ENCODE measurements around the gene USH1C. TPM values are rescaled to one million over a fixed set of nuclear protein-coding genes. Genes with fewer than 3 reads are reported as not detected.
A peak's percentile ranks its signal among the peaks of the same experiment; 100 is the strongest.

The USH1C gene
- total RNA-seq, 1 donor from 2014 or later = not detected

- no peak overlapping the region for H3K27ac Mint-ChIP-seq
- H3K27me3 Mint-ChIP-seq (ENCODE audit: low read depth) = peaks cover 38% of the 10 kb centered on the region
- intact Hi-C loops (cut with micrococcal nuclease) = no loop called here
These were observed 32.6 kb downstream of the USH1C start for GRCh38 chr11:17511571-17511970.

GRCh38 chr11:17510507-17511206 lies 33.6 kb downstream of the USH1C start:
- Mint-ChIP-seq H3K36me3 (ENCODE audit: low read depth) (no peaks in the 10 kb centered on the region), H3K4me1 (ENCODE audit: low read depth) (no peaks in the 10 kb centered on the region), H3K27me3 (ENCODE audit: low read depth) (peaks cover 34% of the 10 kb centered on the region), H3K4me3 (ENCODE audit: low read depth) (no peak overlapping the region), H3K27ac (no peak overlapping the region), H3K9me3 (no peaks in the 10 kb centered on the region)
- intact Hi-C loops (cut with micrococcal nuclease) = no loop called here
- no peak for DNase-seq (ENCODE audit: low spot score)

More at GRCh38 chr11:17511571-17511970, 32.6 kb downstream of the USH1C start:
- H3K4me3 Mint-ChIP-seq (ENCODE audit: low read depth) = no peak overlapping the region
- no peaks in the 10 kb centered on the region for H3K36me3 Mint-ChIP-seq (ENCODE audit: low read depth)
- DNase-seq (ENCODE audit: low spot score) = no peak
- no peaks in the 10 kb centered on the region for H3K4me1 Mint-ChIP-seq (ENCODE audit: low read depth)
- no peaks in the 10 kb centered on the region for H3K9me3 Mint-ChIP-seq

DNA sequence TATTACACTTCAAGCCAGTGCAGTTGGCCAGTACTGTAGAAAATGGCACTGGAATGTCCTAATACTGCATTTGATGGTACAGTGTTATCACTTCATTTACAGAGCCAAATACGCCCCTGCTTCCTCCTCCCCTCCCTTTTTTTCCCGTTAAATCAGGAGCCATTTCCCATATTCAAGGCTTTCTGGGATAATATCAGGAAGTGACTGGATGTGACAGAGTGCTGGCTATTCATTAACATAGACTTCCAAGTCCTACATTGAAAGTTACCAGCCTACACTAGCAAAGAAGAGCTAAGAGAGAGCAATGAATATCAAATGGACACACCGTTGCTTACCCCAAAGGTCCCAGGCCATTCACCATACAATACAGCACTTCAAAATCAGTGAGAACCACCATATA lies 35.4 kb downstream of the USH1C start:
- no peak for DNase-seq (ENCODE audit: low spot score)
- no peak overlapping the region for H3K4me3 Mint-ChIP-seq (ENCODE audit: low read depth)
- peaks cover 28% of the 10 kb centered on the region for H3K27me3 Mint-ChIP-seq (ENCODE audit: low read depth)
- intact Hi-C loops (cut with micrococcal nuclease) = loop anchor here (10.0 kb wide), 2 partner anchors 74 to 434 kb away; partner anchors contain the start of gene RPS13
- H3K27ac Mint-ChIP-seq = no peak overlapping the region
- H3K9me3 Mint-ChIP-seq = no peaks in the 10 kb centered on the region
- no peaks in the 10 kb centered on the region for H3K4me1 Mint-ChIP-seq (ENCODE audit: low read depth)
- H3K36me3 Mint-ChIP-seq (ENCODE audit: low read depth) = no peaks in the 10 kb centered on the region

- no peaks in the 10 kb centered on the region for H3K36me3 Mint-ChIP-seq (ENCODE audit: low read depth)
These were observed 35.9 kb downstream of the USH1C start for GRCh38 chr11:17508306-17508705.

DNA sequence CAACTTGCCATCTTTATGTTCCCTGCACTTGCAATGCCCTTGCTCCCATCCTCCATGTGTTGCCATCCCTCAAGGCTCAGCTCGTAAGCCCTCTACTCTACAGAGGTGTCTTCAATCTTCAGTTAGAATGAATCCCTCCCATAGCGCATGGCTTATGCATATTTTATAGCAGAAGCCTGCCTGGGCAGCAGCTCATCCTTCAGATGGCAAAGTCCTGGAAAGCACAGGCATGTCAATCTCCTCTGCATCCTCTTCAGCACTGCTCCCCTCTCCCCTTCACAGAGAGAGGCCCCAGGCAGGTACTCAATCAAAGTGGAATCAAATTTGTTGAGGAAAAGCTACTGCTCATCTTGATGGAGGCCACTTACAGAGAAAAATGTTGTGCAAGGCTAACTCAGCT lies 36.4 kb downstream of the USH1C start:
- intact Hi-C loops (cut with micrococcal nuclease) = loop anchor here (10.0 kb wide), 2 partner anchors 73 to 433 kb away; partner anchors contain the start of gene RPS13
- Mint-ChIP-seq H3K4me3 (ENCODE audit: low read depth) (no peak overlapping the region), H3K36me3 (ENCODE audit: low read depth) (no peaks in the 10 kb centered on the region), H3K4me1 (ENCODE audit: low read depth) (no peaks in the 10 kb centered on the region), H3K27me3 (ENCODE audit: low read depth) (peaks cover 20% of the 10 kb centered on the region), H3K27ac (no peak overlapping the region), H3K9me3 (no peaks in the 10 kb centered on the region)
- no peak for DNase-seq (ENCODE audit: low spot score)

More at GRCh38 chr11:17508306-17508705, 35.9 kb downstream of the USH1C start:
- Mint-ChIP-seq H3K27me3 (ENCODE audit: low read depth) (peaks cover 25% of the 10 kb centered on the region), H3K4me1 (ENCODE audit: low read depth) (no peaks in the 10 kb centered on the region), H3K9me3 (no peaks in the 10 kb centered on the region), H3K27ac (no peak overlapping the region), H3K4me3 (ENCODE audit: low read depth) (no peak overlapping the region)
- intact Hi-C loops (cut with micrococcal nuclease) = loop anchor here (10.0 kb wide), 2 partner anchors 74 to 434 kb away; partner anchors contain the start of gene RPS13
- no peak for DNase-seq (ENCODE audit: low spot score)

DNA sequence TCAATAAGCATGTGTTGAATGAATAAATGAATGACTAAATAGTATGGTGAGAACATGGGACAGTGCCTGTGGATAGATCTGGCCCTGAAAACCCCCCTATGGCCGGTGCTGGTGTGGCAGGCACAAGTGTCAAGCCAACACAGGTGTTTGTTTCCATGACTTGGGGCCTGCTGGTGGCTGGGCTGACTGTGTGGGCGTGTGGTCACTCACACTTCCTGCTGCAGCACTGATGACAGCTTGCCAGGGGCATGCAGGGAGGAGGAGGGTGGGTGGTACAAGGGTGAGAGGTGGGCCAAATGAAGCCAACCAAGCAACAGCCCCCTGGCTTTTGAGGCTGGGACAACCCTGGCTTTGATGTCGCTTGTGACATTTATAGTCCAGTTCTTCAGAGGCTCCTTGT lies 37.3 kb downstream of the USH1C start:
- no peaks in the 10 kb centered on the region for H3K9me3 Mint-ChIP-seq
- no peaks in the 10 kb centered on the region for H3K36me3 Mint-ChIP-seq (ENCODE audit: low read depth)
- no peak overlapping the region for H3K27ac Mint-ChIP-seq
- no peak overlapping the region for H3K4me3 Mint-ChIP-seq (ENCODE audit: low read depth)
- intact Hi-C loops (cut with micrococcal nuclease) = loop anchor here (10.0 kb wide), 2 partner anchors 72 to 432 kb away; partner anchors contain the start of gene RPS13
- peaks cover 18% of the 10 kb centered on the region for H3K27me3 Mint-ChIP-seq (ENCODE audit: low read depth)
- no peak for DNase-seq (ENCODE audit: low spot score)
- H3K4me1 Mint-ChIP-seq (ENCODE audit: low read depth) = no peaks in the 10 kb centered on the region

GRCh38 chr11:17506314-17506713 lies 37.9 kb downstream of the USH1C start:
- no peak for DNase-seq (ENCODE audit: low spot score)
- H3K9me3 Mint-ChIP-seq = no peaks in the 10 kb centered on the region
- no peak overlapping the region for H3K27ac Mint-ChIP-seq
- H3K36me3 Mint-ChIP-seq (ENCODE audit: low read depth) = no peaks in the 10 kb centered on the region
- H3K27me3 Mint-ChIP-seq (ENCODE audit: low read depth) = peaks cover 16% of the 10 kb centered on the region
- H3K4me1 Mint-ChIP-seq (ENCODE audit: low read depth) = no peaks in the 10 kb centered on the region
- intact Hi-C loops (cut with micrococcal nuclease) = loop anchor here (10.0 kb wide), 2 partner anchors 72 to 432 kb away; partner anchors contain the start of gene RPS13
- no peak overlapping the region for H3K4me3 Mint-ChIP-seq (ENCODE audit: low read depth)

DNA sequence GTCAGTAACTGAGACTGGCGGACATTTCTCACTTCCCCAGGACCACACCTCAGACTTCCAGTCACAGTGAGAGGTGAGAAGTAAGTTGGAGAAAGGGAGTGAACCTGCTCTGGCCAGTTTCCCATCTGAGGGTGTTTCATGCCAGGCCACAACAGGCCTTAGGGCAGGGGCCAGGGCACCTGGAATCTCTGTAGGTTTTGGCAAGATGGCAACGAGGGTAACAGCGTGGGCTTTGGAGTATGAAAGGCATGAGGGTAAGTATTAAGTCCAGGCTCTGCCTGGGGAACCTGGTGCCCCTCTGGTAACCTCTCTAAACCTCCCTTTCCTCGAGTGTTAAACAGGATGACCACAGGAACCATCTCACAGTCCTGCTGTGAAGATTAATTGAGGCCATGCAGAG lies 39.1 kb downstream of the USH1C start:
- Mint-ChIP-seq H3K27ac (no peak overlapping the region), H3K36me3 (ENCODE audit: low read depth) (no peaks in the 10 kb centered on the region), H3K27me3 (ENCODE audit: low read depth) (peaks cover 13% of the 10 kb centered on the region), H3K4me1 (ENCODE audit: low read depth) (no peaks in the 10 kb centered on the region), H3K9me3 (no peaks in the 10 kb centered on the region), H3K4me3 (ENCODE audit: low read depth) (no peak overlapping the region)
- intact Hi-C loops (cut with micrococcal nuclease) = loop anchor here (10.0 kb wide), 2 partner anchors 70 to 430 kb away; partner anchors contain the start of gene RPS13
- no peak for DNase-seq (ENCODE audit: low spot score)

DNA sequence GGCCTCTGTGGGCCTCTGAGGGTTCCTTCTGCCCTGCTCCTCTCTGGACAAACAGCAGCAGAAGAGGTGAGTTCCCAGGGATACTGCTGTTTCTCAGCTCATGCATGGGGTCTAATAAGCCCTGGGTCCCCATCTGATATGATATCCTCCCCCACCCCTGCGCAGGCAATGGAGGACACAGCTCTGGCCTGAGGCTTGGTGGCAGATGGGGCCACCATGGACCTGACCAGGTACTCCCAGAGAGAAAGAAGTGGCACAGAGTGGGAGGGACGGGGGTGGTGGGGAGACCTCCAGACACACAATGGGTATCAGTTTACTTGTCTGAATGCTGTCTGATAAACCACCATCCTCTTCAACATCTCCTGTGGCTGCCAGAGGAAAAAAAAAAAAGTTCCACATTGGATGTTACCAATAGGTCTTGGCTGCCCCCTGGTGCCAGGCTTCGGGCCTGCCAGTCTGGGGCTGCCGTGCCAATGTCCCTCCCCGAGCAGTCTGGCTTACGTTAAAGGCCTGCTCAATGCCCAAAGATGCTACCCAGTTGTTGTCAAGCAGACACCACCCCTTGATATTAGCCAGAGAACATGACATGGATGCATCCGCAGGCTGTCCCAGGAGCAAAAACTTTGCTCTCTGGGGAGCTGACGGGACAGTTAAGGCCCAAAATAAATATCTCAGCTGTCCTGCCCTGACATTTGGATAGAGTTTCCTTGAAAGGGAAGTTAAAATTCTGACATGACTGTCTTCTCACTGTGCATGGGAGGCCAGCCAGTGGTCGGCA lies 39.7 kb downstream of the USH1C start:
- Mint-ChIP-seq H3K9me3 (no peaks in the 10 kb centered on the region), H3K4me3 (ENCODE audit: low read depth) (no peak overlapping the region), H3K27ac (no peak overlapping the region), H3K27me3 (ENCODE audit: low read depth) (peaks cover 13% of the 10 kb centered on the region), H3K4me1 (ENCODE audit: low read depth) (no peaks in the 10 kb centered on the region), H3K36me3 (ENCODE audit: low read depth) (no peaks in the 10 kb centered on the region)
- intact Hi-C loops (cut with micrococcal nuclease) = loop anchor here (1.0 to 10.0 kb wide), 4 partner anchors 70 to 430 kb away; partner anchors contain the start of gene RPS13
- peak; percentile 69 for DNase-seq (ENCODE audit: low spot score)

GRCh38 chr11:17502630-17503029 lies 41.6 kb downstream of the USH1C start:
- intact Hi-C loops (cut with micrococcal nuclease) = loop anchor here (10.0 kb wide), 2 partner anchors 68 to 428 kb away; partner anchors contain the start of gene RPS13
- Mint-ChIP-seq H3K36me3 (ENCODE audit: low read depth) (no peaks in the 10 kb centered on the region), H3K4me3 (ENCODE audit: low read depth) (no peak overlapping the region), H3K4me1 (ENCODE audit: low read depth) (no peaks in the 10 kb centered on the region), H3K27ac (no peak overlapping the region), H3K9me3 (no peaks in the 10 kb centered on the region), H3K27me3 (ENCODE audit: low read depth) (peaks cover 8% of the 10 kb centered on the region)
- no peak for DNase-seq (ENCODE audit: low spot score)

DNA sequence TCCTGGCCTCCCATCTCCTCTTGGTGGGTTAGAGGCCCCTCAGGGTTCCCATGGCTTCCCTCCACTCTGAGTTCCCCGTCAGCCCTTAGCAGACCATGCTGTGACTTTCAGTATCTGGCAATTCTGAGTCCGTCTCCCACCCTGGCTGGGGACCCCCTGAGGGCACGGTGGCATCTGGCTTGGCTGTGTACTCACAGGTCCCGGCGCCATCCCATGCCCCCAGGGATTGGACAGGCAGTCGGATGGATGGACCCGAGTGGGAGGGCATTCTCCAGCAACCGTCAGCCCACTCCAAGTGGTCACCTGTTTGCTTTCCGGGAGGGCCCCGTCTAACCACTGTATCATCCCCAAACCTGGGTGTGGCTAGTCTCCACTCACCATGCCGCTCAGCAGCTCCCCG lies 43.5 kb downstream of the USH1C start:
- H3K4me1 Mint-ChIP-seq (ENCODE audit: low read depth) = no peaks in the 10 kb centered on the region
- H3K27me3 Mint-ChIP-seq (ENCODE audit: low read depth) = peaks cover 4% of the 10 kb centered on the region
- no peak overlapping the region for H3K27ac Mint-ChIP-seq
- no peak for DNase-seq (ENCODE audit: low spot score)
- no peak overlapping the region for H3K4me3 Mint-ChIP-seq (ENCODE audit: low read depth)
- H3K9me3 Mint-ChIP-seq = no peaks in the 10 kb centered on the region
- intact Hi-C loops (cut with micrococcal nuclease) = loop anchor here (10.0 kb wide), 2 partner anchors 66 to 426 kb away; partner anchors contain the start of gene RPS13
- H3K36me3 Mint-ChIP-seq (ENCODE audit: low read depth) = no peaks in the 10 kb centered on the region

GRCh38 chr11:17498475-17498874 lies 45.7 kb downstream of the USH1C start:
- H3K27me3 Mint-ChIP-seq (ENCODE audit: low read depth) = peaks cover 4% of the 10 kb centered on the region
- H3K4me1 Mint-ChIP-seq (ENCODE audit: low read depth) = no peaks in the 10 kb centered on the region
- H3K4me3 Mint-ChIP-seq (ENCODE audit: low read depth) = no peak overlapping the region
- H3K36me3 Mint-ChIP-seq (ENCODE audit: low read depth) = no peaks in the 10 kb centered on the region
- no peak overlapping the region for H3K27ac Mint-ChIP-seq
- H3K9me3 Mint-ChIP-seq = no peaks in the 10 kb centered on the region
- DNase-seq (ENCODE audit: low spot score) = no peak
- intact Hi-C loops (cut with micrococcal nuclease) = no loop called here

- no peaks in the 10 kb centered on the region for H3K36me3 Mint-ChIP-seq (ENCODE audit: low read depth)
- no peak overlapping the region for H3K4me3 Mint-ChIP-seq (ENCODE audit: low read depth)
- no peaks in the 10 kb centered on the region for H3K4me1 Mint-ChIP-seq (ENCODE audit: low read depth)
- H3K27me3 Mint-ChIP-seq (ENCODE audit: low read depth) = peaks cover 4% of the 10 kb centered on the region
- no peak overlapping the region for H3K27ac Mint-ChIP-seq
- intact Hi-C loops (cut with micrococcal nuclease) = no loop called here
- no peak for DNase-seq (ENCODE audit: low spot score)
- no peaks in the 10 kb centered on the region for H3K9me3 Mint-ChIP-seq
These were observed 46.2 kb downstream of the USH1C start for GRCh38 chr11:17498058-17498457.

Data from activated T-helper 2 cell treated with anti-CD3 and anti-CD28 coated beads, Interferon-gamma antibody, Interleukin-2, Interleukin-4, amounts not matched to agents 10 μg/mL and 5 μg/mL and 100 μg/mL, durations not matched to agents 14 hours and 24 hours and 36 hours (primary cell).